GM18508 (cell line): ENCODE measurements around the gene HDDC3.
A peak's percentile ranks its signal among the peaks of the same experiment; 100 is the strongest.

Source experiments
- ATAC-seq: cut with Tn5 transposase; IDR thresholded peaks from one replicate; pipeline ENCODE4 v1.9.1; 2021; ENCODE audit warnings: moderate number of reproducible peaks; ENCODE audit not compliant: insufficient read depth, unreplicated experiment

HDDC3 gene

DNA sequence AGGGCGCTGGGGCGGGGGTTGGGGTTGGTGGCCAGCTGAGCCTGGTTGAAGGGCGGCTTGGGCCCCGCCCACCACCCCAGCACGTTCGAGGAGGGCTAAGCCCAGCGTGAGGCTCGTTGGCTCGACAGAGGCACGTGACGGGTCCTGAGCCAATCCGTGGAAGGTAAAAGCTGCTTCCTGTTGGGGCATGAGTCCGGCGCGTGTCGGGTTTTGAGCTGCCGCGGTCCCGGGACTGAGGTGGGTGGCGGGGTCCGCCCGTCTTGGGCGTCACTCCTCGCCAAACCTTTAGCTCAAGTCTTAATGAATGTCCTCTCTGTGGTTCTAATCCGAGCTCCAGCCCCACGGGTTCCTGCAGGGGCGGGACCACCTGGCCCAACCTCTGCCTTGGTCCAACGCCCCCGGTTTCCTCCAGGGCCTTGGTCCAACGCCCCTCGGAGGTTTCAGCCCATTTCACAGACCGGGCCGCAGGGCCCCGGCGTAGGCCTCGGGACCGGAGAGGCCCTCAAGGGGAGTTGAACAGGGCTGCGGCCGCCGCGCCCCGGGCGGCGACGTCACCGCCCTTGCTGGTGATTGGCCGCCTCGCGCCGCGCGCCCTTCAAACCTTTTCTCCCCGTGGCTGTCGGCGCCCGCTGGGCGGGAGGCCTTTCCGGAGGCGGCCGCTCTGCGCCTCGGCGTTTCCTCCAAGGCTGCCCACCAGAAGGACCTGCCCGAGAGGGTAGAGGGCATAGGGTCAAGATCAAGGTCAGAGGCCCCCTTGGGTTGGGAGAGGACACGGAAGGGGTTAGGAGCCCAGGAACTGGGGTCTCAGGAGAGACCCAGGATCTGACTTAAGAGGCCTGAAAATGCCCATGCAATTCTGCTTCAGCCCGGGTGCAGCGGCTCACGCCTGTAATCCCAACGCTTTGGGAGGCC is 22.6 kb upstream of the HDDC3 start, which contains the start of gene RCCD1:
Gene RCCD1, plus strand, starts transcription at position 173 of the 912 bp plus-strand sequence. CDS start 1,851 bp downstream, outside the sequence.
- peak; percentile 66 for ATAC-seq

DNA sequence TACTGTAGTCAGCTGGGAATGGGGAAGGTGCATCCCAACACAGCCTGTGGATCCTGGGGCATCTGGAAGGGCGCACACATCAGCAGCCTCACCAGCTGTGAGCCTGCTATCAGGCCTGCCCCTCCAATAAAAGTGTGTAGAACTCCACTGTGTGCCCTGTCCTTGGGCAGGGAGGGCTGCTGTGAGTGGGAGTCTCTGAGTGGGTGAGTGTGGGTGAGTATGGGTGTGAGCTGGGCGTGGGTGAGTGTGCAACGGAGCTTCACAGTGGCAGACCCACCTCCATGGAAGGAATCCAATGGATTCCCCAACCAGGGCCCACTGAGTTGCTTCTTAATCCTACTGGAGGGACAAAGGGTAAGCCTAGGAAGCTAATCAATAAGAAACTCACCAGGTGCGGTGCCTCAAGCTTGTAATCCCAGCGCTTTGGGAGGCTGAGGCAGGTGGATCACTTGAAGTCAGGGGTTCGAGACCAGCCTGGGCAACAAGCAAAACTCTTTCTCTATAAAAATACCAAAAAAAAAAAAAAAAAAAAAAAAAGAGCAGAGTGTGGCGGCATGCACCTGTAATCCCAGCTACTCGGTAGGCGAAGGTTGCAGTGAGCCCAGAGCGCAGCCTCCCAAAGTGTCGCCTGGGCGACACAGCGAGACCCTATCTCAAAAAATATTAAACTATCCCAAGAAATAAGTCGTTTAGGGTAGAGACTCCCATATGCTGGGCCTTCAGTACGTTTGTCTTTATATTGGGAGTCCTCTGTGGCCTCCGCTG is 21.8 kb upstream of the HDDC3 start:
- ATAC-seq, result no peak

DNA sequence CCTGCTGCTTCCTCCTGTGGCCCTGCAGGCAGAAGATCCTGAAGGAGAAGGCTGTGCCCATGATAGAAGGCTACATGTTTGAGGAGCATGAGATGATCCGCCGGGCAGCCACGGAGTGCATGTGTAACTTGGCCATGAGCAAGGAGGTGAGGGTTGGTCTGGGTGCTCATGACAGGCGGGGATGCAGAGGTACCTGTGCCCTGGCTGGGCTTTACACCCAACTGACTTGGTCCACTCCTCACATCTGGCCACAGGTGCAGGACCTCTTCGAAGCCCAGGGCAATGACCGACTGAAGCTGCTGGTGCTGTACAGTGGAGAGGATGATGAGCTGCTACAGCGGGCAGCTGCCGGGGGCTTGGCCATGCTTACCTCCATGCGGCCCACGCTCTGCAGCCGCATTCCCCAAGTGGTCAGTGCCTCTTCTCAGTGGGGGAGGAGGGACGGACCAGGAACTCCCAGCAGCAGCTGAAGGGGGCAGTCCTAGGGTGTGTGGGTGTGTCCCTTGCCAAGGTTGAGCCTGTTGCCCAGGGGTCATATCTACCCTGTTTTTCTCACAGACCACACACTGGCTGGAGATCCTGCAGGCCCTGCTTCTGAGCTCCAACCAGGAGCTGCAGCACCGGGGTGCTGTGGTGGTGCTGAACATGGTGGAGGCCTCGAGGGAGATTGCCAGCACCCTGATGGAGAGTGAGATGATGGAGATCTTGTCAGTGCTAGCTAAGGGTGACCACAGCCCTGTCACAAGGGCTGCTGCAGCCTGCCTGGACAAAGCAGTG is 20.7 kb upstream of the HDDC3 start:
- ATAC-seq, result no peak

DNA sequence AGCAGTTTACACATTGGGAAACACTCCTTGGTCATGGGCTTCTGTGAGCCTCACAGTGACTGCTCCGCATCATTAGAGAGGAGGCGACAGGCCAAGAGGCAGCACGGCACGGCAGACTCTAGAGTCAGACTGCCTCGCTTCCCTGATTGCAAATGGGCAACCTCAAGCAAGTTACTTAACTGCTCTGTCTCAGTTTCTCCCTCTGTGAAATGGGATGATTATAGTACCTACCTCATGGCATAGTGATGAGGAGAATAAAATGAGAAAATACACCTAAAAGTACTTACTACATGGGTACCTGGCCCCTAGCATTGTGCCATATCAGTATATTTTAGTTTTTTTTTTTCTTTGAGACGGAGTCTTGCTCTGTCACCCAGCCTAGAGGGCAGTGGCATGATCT is 18.3 kb upstream of the HDDC3 start:
- no peak for ATAC-seq

DNA sequence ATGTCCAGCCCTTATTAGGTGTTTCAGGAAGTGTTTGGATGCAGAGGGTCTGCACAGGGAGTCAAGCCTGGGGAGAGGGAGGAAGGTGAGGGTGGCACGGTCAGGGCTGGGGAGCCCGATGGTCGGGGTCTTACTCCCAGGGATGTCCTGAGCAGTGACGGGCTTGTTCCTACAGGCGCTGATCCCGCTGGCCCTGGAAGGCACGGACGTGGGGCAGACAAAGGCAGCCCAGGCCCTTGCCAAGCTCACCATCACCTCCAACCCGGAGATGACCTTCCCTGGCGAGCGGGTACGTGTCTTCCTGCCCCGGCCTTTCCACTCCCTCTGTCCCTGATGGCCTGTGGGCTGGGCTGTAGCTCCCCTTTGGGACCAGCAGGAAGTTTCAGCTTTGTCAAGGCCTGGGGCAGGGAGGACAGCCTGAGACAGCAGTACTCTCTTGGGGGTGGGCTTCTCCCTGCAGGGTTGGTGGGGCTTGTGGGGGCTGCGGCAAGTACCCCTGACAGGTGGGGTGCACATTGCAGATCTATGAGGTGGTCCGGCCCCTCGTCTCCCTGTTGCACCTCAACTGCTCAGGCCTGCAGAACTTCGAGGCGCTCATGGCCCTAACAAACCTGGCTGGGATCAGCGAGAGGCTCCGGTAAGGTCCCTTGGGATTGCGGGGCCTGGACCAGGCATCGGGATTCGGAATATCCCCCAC is 17.8 kb upstream of the HDDC3 start:
- no peak for ATAC-seq

DNA sequence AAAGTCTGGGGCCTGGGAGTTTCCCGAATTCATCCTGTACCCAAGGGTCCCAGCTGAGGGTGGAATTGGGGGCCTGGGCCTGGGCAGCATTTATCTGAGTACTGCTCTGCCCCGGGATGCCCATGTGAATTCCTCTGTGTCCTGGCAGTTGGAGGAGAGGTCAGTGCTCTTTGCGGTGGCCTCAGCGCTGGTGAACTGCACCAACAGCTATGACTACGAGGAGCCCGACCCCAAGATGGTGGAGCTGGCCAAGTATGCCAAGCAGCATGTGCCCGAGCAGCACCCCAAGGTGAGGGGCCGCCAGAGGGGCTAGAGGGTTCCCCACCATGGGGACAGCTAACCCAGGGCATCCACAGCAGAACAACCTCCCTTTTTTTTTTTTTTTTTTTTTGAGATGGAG is 16.2 kb upstream of the HDDC3 start:
- ATAC-seq, result no peak

DNA sequence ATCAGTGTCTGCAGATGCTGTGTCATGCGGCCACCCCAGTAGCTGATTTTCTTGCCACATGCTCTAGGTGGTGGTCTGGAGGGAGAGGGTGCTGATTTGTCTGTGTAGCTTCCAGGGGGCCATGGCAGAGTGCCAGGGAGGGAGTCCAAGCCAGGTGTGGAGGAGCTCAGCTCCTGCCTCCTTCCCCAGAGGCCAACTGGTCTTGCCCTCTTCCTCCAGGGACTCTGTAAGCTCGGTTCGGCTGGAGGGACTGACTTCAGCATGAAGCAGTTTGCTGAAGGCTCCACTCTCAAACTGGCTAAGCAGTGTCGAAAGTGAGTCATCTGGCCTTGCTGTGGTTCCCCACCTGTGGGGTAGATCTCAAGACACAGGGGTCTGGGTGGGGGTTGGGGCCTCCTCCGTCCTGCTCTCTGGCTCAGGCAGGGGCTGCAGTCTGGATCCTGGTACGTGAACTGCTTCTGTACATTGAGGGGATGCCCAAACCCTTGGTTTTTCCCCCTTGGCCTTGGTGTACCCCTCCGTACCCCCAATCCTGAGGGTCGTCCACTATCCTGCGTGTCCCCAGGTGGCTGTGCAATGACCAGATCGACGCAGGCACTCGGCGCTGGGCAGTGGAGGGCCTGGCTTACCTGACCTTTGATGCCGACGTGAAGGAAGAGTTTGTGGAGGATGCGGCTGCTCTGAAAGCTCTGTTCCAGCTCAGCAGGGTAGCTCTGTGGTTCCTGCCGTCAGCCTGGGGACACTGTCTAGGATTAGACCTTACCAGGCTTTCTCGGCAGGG is 15.4 kb upstream of the HDDC3 start:
- no peak for ATAC-seq

DNA sequence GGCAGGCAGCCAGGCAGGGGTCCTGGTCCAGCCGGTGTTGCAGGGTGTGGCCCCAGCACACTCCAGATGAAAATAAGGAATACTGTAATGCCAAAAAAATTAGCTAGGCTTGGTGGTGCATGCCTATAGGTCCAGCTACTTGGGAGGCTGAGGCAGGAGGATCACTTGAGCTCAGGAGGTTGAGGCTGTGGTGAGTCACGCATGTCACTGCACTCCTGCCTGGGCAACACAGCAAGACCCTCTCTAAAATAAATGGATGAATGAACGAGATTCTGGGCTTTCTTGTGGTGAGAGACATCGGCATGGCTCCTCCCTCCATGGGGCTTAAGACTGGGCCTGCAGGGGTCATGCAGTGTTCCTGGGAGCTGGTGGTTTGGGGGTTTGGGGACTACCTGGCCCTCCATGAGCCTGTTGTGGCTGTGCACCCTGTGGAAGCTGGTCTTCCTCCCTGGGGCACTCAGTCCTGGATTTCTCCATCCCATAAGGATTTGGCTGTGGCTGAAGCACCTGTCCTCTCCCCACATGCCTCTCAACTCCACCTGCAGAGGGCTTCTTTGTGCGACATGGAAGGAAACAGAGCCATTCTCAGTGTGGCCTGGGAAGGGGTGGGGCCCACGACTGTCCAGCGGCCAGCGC is 14.7 kb upstream of the HDDC3 start:
- ATAC-seq, result no peak

DNA sequence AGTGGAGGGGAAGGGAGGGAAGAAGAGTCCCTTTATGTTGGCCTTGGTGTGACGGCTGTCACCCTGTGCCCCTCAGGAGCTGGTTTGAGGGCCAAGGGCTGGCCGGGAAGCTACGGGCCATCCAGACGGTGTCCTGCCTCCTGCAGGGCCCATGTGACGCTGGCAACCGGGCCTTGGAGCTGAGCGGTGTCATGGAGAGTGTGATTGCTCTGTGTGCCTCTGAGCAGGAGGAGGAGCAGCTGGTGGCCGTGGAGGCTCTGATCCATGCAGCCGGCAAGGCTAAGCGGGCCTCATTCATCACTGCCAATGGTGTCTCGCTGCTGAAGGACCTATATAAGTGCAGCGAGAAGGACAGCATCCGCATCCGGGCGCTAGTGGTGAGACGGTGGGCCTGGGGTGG is 14.2 kb upstream of the HDDC3 start:
- no peak for ATAC-seq

DNA sequence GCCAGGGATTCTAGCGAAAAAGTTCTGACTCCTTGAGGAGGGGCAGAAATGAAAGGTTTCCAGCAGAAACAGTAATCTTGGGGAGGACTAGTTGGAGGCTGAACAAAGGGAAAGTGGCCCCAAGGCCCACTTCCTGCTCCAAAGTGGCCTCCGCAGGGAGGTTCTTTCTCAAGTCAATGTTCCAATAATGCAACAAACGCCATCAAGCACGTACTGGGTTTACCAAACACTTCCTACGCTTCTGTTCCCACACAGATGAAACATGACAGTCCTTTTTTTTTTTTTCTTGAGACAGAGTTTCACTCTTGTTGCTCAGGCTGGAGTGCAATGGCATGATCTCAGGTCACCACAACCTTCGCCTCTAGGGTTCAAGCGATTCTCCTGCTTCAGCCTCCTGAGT is 12.7 kb upstream of the HDDC3 start:
- no peak for ATAC-seq

DNA sequence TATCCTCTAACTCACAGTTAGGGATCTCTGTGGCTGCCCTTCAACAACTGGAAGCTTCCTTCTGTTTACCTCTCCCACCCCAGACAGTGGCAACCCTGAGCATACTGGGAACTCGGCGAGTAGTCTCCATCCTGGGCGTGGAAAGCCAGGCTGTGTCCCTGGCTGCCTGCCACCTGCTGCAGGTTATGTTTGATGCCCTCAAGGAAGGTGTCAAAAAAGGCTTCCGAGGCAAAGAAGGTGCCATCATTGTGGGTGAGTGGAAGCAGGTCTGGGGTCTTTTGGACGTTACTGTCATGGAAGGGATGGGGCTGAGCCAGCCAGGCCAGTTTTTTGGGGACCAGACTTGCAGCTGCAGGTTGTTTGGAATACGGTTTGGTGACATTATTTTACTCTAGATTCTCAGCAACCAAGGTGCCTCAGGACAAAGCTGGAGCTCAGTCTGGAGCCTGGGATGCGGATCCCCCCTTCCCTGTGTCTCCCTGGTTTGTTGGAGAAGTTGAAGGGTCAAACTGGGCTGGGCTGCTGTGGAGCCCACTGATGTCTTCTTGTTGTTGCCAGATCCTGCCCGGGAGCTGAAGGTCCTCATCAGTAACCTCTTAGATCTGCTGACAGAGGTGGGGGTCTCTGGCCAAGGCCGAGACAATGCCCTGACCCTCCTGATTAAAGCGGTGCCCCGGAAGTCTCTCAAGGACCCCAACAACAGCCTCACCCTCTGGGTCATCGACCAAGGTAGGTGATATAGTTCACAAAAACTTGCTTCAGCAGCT is 10.2 kb upstream of the HDDC3 start:
- ATAC-seq, result no peak

DNA sequence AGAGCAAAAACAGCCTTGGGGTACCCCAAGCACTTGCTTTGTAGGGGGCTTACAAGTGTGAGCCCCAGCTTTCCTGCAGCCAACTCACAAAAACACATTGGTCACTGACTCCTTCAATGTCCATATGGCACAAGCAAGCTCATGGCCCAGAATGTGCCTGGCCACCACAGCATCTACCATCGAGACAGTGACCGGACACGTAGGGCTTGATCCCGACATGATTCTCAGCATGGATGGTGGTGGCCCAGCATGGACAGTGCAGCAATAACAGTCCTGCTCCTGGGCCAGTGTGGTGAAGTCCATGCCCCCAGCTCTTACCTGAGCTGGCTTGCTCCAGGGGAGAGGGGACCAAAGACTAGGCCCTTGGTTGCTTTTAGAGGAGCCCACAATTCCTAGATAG is 8.7 kb upstream of the HDDC3 start:
- no peak for ATAC-seq

DNA sequence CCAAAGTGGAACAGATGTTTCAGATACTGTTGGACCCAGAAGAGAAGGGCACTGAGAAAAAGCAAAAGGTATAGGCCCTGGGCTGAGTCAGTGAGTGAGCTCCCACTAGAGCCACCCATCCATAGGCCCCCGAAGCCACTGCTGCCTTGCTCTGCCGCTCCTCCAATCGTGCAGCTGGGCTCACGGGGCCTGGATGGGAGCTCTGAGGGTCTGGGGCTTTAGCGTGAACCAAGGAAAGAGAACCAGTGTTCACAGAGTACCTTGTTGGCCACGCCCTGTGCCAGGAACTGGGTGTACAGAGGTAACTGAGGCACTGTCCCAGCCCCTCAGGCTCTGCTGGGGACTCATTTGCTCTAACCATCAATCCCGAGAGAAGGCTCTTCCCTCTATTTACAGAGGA is 7.4 kb upstream of the HDDC3 start:
- ATAC-seq, result no peak

DNA sequence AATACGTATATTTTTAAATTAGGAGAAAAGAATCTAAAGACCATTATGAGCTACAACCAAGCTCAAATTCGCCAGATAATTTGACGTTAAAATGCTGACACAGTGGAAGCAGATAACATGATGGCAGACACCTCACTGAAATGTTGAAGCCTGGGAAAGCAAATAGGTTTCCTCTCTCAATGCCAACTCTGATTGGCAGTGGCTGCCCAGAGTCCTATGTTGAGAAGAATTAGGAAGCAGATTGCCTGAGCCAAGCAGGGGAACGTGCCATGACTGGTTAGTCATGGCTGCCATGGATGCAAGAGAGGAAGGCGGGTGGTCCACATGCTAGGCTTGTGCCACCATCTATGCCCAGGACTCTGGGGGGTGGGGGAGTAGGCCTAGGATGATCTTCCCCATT is 5.9 kb upstream of the HDDC3 start:
- ATAC-seq, result no peak

DNA sequence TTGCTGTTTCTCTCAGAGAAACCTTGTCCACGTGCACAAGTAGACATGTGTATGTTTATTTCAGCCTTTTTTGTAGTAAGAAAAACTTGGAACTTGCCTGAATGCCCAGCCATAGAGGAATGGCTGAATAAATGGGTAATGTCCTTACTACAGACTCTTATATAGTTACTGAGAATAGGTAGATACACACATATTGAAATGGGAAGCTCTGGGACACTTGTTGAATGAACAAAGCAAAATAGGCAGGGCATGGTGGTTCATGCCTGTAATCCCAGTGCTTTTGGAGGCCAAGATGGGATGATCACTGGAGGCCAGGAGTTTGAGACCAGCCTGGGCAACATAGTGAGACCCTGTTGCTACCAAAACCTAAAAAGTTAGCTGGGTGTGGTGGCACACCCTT is 4.5 kb upstream of the HDDC3 start:
- no peak for ATAC-seq

DNA sequence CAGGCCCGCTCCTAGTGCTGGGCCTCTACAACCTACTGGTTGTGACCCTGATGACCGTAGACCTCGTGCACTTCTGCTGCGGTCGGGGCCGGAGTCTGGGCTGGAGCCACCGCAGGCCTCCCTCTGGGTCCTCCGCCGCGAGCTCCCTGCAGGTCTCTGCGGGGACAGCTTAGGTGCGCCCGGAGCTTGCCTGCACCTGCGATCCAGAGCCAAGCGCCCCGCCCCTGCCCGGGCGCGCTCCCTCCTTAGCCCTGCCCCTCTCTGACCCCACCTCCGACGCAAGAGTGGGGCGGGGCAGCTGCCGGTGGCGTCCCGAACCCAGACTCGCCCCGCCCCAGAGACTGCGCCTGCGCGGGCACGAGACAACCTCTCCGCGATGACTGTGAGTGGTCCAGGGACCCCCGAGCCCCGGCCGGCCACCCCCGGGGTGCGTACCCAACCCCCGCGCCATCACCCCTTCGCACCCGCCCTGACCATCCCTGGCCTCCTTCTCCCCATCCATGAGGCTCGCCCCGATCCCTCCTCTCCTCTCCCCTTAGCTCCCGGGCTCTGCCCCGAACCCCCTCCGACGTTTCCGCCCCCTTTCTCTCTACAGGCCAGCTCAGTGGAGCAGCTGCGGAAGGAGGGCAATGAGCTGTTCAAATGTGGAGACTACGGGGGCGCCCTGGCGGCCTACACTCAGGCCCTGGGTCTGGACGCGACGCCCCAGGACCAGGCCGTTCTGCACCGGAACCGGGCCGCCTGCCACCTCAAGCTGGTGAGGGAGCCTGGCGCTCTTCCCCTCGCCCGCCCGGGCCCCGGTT is 2.8 kb upstream of the HDDC3 start, which contains the start of gene UNC45A:
Gene UNC45A, plus strand, starts transcription at position 337 of the 803 bp plus-strand sequence. Its CDS starts 40 bp downstream, at position 377.
- peak; percentile 29 for ATAC-seq

DNA sequence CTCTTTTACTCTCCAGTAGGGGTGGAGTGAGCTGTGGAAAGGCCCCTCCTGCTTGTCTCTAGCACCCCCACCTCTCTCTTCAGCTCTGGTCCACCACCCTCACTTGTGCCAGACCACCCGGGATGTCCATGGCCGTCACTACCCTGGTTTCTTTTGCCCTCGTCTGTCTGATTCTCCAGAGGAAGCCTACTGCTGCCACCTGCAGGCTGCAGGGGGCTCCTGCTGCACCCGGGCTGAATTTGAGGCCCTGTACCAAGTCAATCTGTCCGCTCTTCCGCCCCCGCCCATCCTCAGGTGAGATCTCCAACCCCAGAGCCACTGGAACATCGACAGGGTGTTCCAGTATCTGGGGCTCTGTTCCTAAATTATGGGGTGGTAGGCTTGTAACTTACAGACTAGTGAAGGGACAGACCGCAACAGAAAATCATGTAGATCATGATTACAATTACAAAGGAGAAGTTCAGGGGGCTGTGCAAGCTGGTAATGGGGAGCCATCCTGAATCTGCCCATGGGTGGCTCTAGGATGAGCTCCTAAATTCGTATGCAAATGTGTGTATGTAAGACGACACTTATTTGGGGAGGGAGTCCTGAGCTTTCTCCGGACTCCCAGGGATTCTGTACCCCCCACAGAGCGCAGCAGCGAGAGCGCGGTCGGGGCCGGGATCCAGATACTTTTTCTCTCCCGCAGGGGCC is 2.1 kb upstream of the HDDC3 start:
- ATAC-seq, result peak; percentile 24
